ENCODE measurements around the gene EBP.
A peak's percentile ranks its signal among the peaks of the same experiment; 100 is the strongest.

Gene EBP

GRCh38 chrX:48521353-48522243 lies at the start of gene EBP:
EBP (plus strand) TSS chrX:48521808; CDS start chrX:48523772, 1,964 bp downstream.
- DNase-seq: peak; percentile 97

GRCh38 chrX:48472225-48472624 lies 49.4 kb upstream of the EBP start:
- DNase-seq: peak; percentile 50

GRCh38 chrX:48472851-48473703 lies 48.5 kb upstream of the EBP start:
- peak; percentile 2 for DNase-seq

GRCh38 chrX:48473704-48473990 lies 48.0 kb upstream of the EBP start:
- no peak for DNase-seq

- DNase-seq: peak; percentile 5
Measured at GRCh38 chrX:48474127-48474526, 47.5 kb upstream of the EBP start.

GRCh38 chrX:48474581-48474980 lies 47.0 kb upstream of the EBP start:
- DNase-seq: peak; percentile 4

GRCh38 chrX:48475296-48475695 lies 46.3 kb upstream of the EBP start:
- peak; percentile 37 for DNase-seq

- DNase-seq: peak; percentile 87
Measured at GRCh38 chrX:48475774-48476577, 45.6 kb upstream of the EBP start, which contains the start of gene FTSJ1. FTSJ1 (plus strand) TSS chrX:48476199; CDS start chrX:48478048, 1,849 bp downstream.

GRCh38 chrX:48476919-48477318 lies 44.7 kb upstream of the EBP start:
- no peak for DNase-seq

GRCh38 chrX:48477960-48478755 lies 43.5 kb upstream of the EBP start:
- no peak for DNase-seq

- no peak for DNase-seq
Measured at GRCh38 chrX:48478806-48479205, 42.8 kb upstream of the EBP start.

GRCh38 chrX:48480142-48480541 lies 41.5 kb upstream of the EBP start:
- no peak for DNase-seq

GRCh38 chrX:48480583-48480982 lies 41.0 kb upstream of the EBP start:
- DNase-seq: no peak

GRCh38 chrX:48482526-48482925 lies 39.1 kb upstream of the EBP start:
- DNase-seq: no peak

GRCh38 chrX:48487362-48487798 lies 34.2 kb upstream of the EBP start:
- no peak for DNase-seq

- DNase-seq: no peak
Measured at GRCh38 chrX:48488034-48488433, 33.6 kb upstream of the EBP start.

- no peak for DNase-seq
Measured at GRCh38 chrX:48489296-48489695, 32.3 kb upstream of the EBP start.

GRCh38 chrX:48489892-48490291 lies 31.7 kb upstream of the EBP start:
- no peak for DNase-seq

GRCh38 chrX:48490661-48491060 lies 30.9 kb upstream of the EBP start:
- no peak for DNase-seq

- DNase-seq: no peak
Measured at GRCh38 chrX:48491809-48492208, 29.8 kb upstream of the EBP start.

- DNase-seq: no peak
Measured at GRCh38 chrX:48492293-48492910, 29.2 kb upstream of the EBP start.

GRCh38 chrX:48493890-48494364 lies 27.7 kb upstream of the EBP start:
- peak; percentile 62 for DNase-seq

All from NCI-H69 (cell line).